GM23248 (cell line): ENCODE results near the gene MEAK7.

Experiments used
- EZH2 ChIP-seq: fragments of 200-600 bp; sonication (generic); IDR thresholded peaks from 2 replicates; pipeline ENCODE4 v1.6.1; 2018; ENCODE audit warnings: antibody characterized with exemption, mild to moderate bottlenecking; ENCODE audit not compliant: insufficient read depth, poor library complexity, severe bottlenecking
- EZH2phosphoT487 ChIP-seq: fragments of 200-600 bp; sonication (generic); IDR thresholded peaks from 2 replicates; pipeline ENCODE4 v1.6.1; 2018; ENCODE audit warnings: antibody characterized with exemption, moderate library complexity, mild to moderate bottlenecking, low read depth; ENCODE audit not compliant: insufficient read depth

- no peak for TF ChIP-seq EZH2phosphoT487
- TF ChIP-seq EZH2 = no peak
Measured at GRCh38 chr16:84528322-84528721, 23.9 kb upstream of the MEAK7 start.
